ENCODE results near the gene ANKRD13C.

DNA sequence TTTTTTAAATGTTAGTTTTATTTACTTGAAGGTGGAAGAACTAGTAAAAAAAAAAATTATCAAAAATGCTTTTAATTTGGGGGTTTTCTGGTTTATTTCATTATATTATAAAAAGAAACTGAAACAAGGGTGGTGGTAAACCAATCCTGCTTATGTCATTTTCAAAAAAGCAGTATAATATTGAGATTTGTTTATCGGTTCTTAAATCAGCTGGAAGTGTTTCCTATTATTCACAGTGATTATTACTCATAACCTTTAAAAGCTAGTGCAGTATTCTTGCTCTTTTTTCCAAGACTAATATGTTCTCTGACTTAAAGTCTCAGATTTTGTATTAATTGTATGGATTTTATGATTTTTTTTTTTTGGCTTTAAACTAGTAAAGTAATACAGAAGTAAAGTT is 143.7 kb downstream of the ANKRD13C start:
- TF ChIP-seq, protein P1, sequence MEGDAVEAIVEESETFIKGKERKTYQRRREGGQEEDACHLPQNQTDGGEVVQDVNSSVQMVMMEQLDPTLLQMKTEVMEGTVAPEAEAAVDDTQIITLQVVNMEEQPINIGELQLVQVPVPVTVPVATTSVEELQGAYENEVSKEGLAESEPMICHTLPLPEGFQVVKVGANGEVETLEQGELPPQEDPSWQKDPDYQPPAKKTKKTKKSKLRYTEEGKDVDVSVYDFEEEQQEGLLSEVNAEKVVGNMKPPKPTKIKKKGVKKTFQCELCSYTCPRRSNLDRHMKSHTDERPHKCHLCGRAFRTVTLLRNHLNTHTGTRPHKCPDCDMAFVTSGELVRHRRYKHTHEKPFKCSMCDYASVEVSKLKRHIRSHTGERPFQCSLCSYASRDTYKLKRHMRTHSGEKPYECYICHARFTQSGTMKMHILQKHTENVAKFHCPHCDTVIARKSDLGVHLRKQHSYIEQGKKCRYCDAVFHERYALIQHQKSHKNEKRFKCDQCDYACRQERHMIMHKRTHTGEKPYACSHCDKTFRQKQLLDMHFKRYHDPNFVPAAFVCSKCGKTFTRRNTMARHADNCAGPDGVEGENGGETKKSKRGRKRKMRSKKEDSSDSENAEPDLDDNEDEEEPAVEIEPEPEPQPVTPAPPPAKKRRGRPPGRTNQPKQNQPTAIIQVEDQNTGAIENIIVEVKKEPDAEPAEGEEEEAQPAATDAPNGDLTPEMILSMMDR (optimal IDR thresholded peaks at IDR 0.05 in 1 of 3, IDR thresholded peaks at IDR 0.05 in 1 of 3, conservative IDR thresholded peaks at IDR 0.05 in 1 of 3; ENCODE audit: extremely low read depth in 1 of 3, insufficient read depth in 2 of 3, low read length in 3 of 3): no peak
- no peak for TF ChIP-seq EZH2 (IDR thresholded peaks at IDR 0.05; ENCODE audit: low read length)

All from keratinocyte (primary cell).